Bronchial epithelial cell (primary cell): ENCODE measurements around the gene CAP1. TPM values are rescaled to one million over a fixed set of nuclear protein-coding genes. Genes with fewer than 3 reads are reported as not detected.

Experiments used
- DNase-seq: peaks from one replicate; pipeline ENCODE4 v3.0.0-alpha.2; 2010; ENCODE audit warnings: low read depth
- FAIRE-seq: peaks from 2 replicates; lab custom pipeline; 2011; peaks lifted over from hg19 to GRCh38; lab: Jason Lieb, UNC
- H3K27me3 ChIP-seq: 2 replicates; pipeline ENCODE4 v1.5.1; 2011; ENCODE audit warnings: low read length; ENCODE audit not compliant: control insufficient read depth, insufficient read depth
- H3K36me3 ChIP-seq: 2 replicates; pipeline ENCODE4 v1.5.1; 2011; ENCODE audit warnings: low read length; ENCODE audit not compliant: control insufficient read depth, insufficient read depth
- H3K4me3 ChIP-seq: 2 replicates; pipeline ENCODE4 v1.5.1; 2011; ENCODE audit warnings: mild to moderate bottlenecking, low read depth, low read length, control low read depth
- CTCF ChIP-seq: IDR thresholded peaks from 2 replicates; pipeline ENCODE4 v1.5.1; 2011; ENCODE audit warnings: mild to moderate bottlenecking, moderate library complexity, low read length, control low read depth, inconsistent platforms; ENCODE audit not compliant: insufficient read depth, severe bottlenecking
- total RNA-seq: library from RNA; depleted of rRNA; stranded (reverse); fragments of >200 nt; gene quantifications from 2 replicates; pipeline ENCODE4 v1.2.1, GENCODE V29; 2014

The CAP1 gene
- total RNA-seq, 1 donor from 2014 or later, result 359 TPM

- no peak for FAIRE-seq
- no peak for DNase-seq
- H3K27me3 ChIP-seq, result peaks cover 2% of the 10 kb centered on the region
- TF ChIP-seq CTCF, result no peak
- H3K4me3 ChIP-seq, result no peak overlapping the region
- H3K36me3 ChIP-seq, result no peaks in the 10 kb centered on the region
These were observed 73.9 kb downstream of the CAP1 start for GRCh38 chr1:40114400-40114799.

GRCh38 chr1:40120128-40120527 is 79.6 kb downstream of the CAP1 start:
- Histone ChIP-seq H3K27me3 (peaks cover 2% of the 10 kb centered on the region), H3K36me3 (no peaks in the 10 kb centered on the region), H3K4me3 (no peak overlapping the region)
- no peak for TF ChIP-seq CTCF
- FAIRE-seq (no peak), DNase-seq (no peak)

Other genes starting within 250 kb of the CAP1 start
- 33.9 and 41.1 TPM in 2 replicates for gene TRIT1, start 157.2 kb upstream of the CAP1 start, total RNA-seq
- 5.5 and 7.9 TPM in 2 replicates for gene MYCL, start 138.8 kb upstream of the CAP1 start, total RNA-seq
- gene MFSD2A, start 85.6 kb upstream of the CAP1 start, total RNA-seq, result 8.8 and 11.1 TPM in 2 replicates
- gene PPT1, start 56.5 kb downstream of the CAP1 start, total RNA-seq, result 29.4 and 29.5 TPM in 2 replicates
- gene RLF, start 120.7 kb downstream of the CAP1 start, total RNA-seq, result 26.9 and 28.3 TPM in 2 replicates
- gene TMCO2, start 207.2 kb downstream of the CAP1 start, total RNA-seq, result not detected in 2 replicates
- 42.8 and 68.4 TPM in 2 replicates for gene ZMPSTE24, start 217.5 kb downstream of the CAP1 start, total RNA-seq